Activated CD4-positive, CD25-positive, alpha-beta regulatory T cell treated with anti-CD3 and anti-CD28 coated beads, Interleukin-2, amount 50 U/mL, for 24 hours (primary cell): Measurements from ENCODE around the gene PEBP1.

Experiments used
- ATAC-seq, 2 donors: fragments of 150-1000 bp; cut with Tn5 transposase; one replicate each; pipeline ENCODE4 v1.10.0; 2021; ENCODE audit warnings: mild to moderate bottlenecking in 1 of 2, moderate library complexity in 1 of 2

The PEBP1 gene

DNA sequence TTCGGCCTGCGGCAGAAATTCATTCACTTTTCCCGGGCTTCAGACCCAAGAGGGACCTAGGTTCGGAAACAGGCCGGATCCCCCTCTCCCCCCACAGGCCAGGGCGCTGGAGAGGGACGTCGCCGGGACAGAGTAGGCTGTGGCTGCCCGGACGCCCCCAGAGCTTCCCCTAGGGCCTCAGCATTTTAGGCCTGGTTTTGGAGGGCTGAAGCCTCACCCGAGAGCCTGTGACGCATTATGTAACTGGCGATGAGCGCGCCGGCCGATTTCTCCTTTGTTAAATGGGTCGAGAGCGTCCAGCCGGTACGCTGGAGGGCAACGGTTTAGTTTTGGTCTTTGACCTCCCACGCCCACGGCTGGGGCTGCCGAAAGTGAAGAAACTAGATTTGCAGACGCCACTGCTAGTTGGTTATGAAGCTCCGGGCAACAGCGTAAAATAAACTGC is 657 bp downstream of the PEBP1 start:
- ATAC-seq: peak in 1 of 2 donors; percentile 40

DNA sequence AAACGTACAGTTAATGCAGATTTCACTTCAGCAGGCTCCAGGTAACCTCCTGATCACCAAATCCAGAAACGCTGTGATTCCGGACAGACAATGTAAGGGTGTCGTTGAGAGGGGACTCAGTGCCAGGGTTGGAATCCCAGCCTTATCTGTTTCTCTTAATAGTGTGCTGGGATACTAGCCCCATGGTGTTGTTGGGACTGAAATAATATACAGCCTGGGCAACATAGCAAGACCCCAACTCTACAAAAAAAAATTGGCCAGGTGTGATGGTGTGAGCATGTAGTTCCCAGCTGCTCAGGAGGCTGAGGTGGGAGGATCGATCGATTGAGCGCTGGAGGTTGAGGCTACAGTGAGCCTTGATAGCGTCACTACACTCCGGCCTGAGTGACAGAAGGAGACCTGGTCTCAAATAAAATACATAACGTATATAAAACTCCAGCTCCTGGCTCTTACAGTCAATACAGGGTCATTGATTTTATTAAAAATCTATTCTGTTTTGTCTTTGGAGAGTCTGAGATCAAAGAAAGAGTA is 1.3 kb downstream of the PEBP1 start:
- no peak for ATAC-seq

DNA sequence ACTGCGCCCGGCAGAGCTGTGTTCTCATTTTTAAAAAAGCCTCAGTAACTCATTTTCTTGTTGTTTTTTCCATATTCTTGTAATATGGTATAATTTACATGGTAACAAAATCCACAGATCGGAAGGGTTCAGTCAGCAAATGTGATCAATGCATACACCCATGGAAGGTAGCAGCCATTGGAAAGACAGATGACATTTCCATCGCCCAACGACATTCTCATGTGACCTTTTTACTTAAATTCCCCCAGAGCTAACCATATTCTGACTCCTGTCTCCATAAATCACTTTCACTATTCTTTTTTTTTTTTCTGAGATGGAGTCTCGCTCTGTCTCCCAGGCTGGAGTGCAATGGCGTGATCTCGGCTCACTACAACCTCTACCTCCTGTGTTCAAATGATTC is 4.9 kb downstream of the PEBP1 start:
- ATAC-seq: no peak

DNA sequence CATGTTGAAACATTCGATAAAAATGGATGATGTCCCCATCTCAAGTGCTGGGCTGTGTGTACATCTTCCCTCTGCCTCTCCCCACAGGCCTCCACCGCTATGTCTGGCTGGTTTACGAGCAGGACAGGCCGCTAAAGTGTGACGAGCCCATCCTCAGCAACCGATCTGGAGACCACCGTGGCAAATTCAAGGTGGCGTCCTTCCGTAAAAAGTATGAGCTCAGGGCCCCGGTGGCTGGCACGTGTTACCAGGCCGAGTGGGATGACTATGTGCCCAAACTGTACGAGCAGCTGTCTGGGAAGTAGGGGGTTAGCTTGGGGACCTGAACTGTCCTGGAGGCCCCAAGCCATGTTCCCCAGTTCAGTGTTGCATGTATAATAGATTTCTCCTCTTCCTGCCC is 8.6 kb downstream of the PEBP1 start:
- ATAC-seq: no peak

DNA sequence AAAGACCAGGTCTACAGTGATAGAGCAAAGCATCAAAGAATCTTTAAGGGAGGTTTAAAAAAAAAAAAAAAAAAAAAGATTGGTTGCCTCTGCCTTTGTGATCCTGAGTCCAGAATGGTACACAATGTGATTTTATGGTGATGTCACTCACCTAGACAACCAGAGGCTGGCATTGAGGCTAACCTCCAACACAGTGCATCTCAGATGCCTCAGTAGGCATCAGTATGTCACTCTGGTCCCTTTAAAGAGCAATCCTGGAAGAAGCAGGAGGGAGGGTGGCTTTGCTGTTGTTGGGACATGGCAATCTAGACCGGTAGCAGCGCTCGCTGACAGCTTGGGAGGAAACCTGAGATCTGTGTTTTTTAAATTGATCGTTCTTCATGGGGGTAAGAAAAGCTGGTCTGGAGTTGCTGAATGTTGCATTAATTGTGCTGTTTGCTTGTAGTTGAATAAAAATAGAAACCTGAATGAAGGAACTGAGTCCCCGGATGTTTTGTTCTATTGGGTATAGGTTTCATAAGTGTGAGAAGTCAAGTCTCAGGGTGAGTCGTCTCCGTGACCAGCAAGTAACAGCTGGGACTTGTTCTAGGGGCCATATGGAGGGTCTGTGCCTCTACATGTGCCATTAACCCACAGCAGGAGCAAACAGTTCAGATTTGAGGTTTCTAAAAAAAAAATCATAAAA is 9.3 kb downstream of the PEBP1 start:
- ATAC-seq: no peak

DNA sequence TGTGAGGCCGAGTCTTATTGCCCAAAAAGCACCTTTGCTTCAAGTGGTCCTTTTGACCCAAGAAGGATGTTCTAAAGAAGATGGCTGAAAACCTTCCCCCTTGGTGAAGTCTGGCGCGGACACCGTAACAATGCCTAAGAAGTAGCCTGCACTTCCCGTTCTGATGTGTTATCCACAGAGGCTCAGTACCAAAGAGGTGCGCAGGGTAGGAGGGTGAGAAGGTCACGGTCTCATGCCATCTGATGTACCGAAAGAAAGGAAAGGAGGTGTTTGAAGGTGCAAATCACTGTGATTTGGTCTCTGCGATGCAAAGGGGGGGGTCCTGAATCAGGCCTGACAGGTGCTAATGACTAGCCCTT is 9.9 kb downstream of the PEBP1 start:
- ATAC-seq: no peak

DNA sequence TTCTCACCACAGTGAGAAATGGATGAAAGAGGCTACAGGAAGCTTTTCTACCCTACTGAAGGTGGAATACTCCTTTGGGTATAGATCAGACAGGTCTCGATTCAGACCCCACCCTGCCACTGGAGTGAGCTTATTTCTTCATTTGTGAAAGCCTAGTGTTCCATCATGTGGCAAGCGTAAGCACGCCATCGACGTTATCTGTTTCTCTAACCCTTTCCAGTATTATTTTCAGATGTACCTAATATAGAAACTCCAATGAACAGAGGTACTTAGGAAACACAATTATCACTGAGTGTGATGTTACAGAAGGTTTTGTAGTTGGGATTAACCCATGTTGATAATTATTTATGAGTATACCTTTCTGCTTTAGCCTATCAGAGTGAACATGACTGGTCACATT is 12.4 kb downstream of the PEBP1 start:
- no peak for ATAC-seq

DNA sequence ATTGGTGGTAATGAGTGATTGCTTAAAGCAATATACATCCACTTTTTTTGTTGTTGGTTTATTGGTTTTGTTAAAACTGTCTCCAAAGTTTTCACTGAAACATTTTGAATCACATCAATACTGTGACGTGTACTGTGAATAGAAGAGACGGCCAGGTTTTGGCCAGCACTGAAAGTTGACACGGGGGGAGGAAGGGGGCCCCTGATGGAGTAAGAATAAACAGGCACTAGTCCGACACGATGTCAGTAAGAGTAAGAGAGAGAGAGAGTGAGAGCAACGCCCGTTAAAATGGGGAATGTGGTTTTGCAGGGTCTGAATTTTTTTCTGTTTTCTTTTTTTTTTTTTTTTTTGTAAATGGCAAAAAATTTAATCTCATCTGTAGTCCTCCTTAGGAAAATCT is 14.7 kb downstream of the PEBP1 start:
- no peak for ATAC-seq

DNA sequence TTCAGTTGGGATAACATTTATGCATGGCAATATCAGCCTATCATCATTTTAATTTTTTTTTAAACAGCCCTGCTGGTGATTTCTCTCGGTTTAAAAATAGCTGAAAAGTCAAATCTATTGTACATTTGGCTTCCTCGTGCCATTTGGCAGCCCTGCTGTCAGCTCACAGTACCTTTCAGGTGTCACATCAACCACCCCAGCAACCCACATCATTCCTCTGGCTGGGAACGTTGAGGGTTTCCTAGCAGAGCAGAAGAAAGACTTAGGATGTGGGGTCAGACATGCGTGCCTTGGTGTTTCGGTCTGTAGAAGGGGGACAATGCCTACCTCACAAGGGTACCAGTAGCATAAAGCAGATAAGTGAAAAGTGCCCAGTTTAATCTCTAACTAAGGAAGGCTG is 15.8 kb downstream of the PEBP1 start:
- no peak for ATAC-seq

DNA sequence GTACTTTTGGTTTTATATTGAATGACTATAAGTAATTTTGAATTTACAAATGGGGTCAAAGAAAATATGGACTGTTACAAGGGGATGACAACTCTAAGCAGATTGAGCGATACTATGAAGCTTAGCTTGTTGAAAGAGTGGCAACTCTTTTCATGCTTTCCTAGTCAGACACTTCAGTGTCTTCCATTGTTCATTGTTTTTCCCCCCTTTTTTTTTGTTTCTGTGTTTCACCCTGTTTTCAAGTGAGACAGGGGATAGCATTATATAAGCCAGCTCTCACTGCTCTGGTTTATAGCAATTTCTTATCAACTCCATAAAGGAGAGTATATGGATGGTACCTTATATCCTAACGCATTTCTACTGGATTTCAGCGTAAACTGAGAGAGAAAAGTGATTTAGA is 24.6 kb downstream of the PEBP1 start:
- no peak for ATAC-seq

DNA sequence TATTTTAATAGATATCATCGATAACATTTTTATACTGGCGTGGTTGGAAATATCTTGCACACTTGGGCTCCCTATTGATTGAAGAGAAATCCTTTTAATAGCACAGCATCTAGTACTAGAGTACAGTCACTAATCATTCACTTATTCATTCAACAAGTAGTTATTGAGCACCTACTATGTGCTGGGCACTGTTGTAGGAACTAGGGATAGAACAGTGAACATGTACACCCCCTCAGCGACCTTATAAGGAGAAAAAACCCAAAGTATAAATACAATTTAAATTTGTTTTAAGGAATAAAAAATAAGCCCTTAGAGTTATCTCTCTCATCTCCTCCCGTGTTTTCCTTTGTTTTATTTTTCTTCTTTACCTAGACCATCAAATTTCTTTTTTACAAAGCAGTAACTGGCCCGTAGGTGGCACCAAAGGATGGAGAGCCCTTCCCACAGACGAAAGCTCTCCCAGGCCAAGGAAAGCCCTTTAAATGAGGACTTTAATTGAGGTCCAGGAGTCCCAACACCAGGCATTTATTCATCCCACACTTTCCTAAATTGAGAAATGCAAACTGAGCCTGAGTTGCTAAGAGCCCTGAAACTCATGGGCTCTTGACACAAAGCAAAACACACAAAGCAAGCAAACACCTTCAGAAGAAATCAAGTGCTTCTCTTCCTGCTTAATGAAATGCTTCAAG is 29.0 kb downstream of the PEBP1 start:
- ATAC-seq: no peak

DNA sequence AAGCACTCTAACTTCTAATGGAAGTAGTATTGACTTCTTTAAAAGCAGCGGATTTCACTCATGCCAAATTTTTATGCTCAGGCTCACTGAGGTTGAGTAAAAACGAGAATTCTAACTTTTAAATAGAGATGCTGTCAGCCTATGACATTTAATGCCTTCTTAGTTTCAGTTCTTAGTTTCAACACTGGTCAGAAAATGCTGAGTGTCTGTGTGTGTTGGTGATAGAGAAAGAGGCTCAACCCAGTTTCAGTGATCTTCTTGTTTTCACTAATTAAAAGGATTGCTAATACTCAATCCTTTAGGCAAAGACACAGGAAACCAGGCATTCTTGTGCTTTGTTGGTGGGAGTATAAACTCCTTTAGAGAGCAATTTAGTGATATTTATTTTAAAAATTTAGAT is 31.0 kb downstream of the PEBP1 start:
- ATAC-seq: peak; percentile 95 to 97

DNA sequence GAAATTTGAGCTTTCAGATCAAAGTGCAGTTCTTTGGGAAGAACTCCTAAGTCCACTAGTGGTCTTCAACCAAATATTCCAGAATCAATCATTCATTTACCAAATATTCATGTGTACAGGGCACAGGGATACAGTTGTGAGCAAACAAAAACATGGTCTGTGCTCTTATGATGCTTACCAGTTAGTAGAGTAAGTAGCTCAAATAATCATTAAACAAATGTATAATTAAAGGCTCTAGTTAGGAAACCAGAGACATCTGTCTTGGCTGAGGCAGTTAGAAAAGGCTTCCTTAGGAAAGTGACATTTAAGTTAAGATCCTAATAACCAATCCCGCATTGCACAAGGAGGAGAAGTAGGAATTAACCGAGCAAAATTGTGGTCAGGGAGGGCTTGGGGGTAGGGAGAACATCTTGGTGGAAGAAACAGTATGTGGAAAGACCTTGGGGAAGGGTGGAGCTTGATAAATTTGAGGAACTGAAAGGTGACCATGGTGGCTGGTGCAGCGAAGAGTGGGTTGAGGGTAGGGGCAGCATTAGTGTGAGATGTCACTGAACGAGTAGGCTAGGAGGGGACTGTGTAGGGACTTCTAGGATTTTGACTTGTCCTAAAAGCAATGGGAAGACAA is 40.0 kb downstream of the PEBP1 start:
- no peak for ATAC-seq

DNA sequence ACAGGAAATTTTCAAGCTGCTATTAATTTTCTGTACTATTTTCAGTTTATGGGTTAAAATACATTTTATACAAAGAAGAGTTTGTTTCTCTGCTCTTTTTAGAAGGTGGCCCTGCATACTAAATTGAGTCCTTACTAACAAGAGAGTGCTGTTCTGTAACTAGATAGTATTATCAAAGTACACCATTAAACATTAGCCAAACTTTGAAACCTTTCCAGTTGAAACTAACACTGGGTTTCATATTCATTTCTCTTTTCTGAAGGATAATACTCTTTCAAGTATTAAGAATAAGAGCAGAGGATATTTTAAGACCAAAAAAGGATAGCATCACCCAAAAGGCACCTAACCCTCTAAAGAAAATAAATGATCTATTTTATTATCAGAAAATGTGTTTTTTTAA is 47.2 kb downstream of the PEBP1 start:
- ATAC-seq: no peak

DNA sequence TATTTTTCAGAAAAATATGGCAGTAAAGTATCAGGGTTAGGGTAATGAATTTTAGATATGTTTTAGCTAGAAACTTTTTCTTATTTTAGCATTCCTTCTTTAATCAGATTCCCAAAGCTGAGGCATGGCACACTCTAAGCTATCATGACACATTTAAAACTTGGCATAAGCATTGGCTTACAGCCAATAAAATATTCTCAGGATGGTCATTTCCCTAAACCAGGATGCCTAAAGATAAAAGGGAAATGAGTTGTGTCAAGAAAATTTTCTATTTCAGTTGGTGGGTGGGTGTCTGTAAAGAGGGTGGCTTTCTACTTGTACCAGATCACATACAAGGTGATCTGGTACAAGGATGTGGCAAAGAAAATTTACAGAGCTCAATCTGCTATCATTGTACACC is 47.8 kb downstream of the PEBP1 start:
- no peak for ATAC-seq

DNA sequence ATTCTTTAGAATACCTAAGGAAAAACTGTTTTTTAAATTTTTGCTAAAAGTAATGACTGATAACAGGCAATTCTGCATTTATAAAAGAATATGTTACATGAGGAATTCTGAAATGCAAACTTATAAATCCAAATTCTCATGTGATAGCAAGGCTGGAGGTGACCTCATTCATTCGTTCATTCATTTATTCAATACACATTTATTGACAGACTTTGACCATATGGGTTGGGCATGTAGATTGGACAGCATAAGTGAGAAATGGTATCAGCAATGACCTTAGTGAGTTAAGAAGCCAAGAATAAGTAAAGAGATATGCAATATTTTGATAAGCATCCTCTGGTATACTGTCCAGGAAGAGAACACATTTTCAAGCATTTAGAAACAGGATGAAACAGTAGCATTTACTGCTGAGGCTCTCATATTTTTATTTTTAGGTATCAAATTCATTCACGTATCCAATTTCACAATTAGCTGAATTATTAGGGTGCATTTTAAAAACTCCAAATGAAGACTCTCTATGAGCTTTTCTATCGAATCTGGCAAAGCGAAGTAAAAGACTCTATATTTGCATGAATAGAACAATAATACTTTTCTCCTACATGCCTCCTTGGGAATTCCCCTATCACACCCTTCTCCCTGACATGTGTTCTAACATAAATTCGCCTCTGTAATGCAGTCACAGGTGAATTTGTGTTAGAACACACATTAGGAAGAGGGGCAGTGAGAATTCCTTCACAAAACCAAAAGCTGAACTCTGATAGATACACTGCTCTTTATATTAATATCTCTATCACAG is 49.9 kb downstream of the PEBP1 start:
- ATAC-seq: no peak

DNA sequence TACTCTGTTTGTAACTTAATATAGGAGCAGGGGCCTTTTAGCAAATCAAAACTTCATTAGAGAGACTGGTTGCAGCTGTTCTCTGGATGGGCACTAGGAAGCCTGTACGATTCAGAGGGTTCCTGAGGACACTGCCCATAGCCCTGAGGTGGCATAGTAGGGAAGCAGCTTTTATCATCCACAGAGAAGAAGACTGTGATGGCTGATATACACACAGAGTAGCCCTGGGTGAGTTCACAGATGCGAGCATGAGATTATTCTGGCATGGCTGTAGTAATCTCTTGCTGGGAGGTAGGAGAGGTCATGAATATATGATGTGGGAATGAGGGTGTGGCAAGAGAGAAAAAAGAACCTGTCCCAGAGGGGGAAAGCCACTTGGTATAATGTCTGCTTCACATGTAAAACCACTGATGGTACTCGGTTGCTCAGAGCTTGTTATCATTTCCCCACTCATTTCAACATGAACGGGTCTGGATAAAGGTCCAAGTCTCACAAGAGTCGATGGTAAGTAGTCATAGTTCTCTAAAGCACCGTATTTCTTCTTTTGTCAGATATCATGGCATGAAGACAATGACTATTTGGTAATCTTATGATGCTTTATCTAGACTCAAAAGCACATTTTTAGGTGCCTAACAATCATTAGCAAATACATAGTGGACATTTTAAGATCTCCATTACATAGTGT is 52.0 kb downstream of the PEBP1 start:
- no peak for ATAC-seq

DNA sequence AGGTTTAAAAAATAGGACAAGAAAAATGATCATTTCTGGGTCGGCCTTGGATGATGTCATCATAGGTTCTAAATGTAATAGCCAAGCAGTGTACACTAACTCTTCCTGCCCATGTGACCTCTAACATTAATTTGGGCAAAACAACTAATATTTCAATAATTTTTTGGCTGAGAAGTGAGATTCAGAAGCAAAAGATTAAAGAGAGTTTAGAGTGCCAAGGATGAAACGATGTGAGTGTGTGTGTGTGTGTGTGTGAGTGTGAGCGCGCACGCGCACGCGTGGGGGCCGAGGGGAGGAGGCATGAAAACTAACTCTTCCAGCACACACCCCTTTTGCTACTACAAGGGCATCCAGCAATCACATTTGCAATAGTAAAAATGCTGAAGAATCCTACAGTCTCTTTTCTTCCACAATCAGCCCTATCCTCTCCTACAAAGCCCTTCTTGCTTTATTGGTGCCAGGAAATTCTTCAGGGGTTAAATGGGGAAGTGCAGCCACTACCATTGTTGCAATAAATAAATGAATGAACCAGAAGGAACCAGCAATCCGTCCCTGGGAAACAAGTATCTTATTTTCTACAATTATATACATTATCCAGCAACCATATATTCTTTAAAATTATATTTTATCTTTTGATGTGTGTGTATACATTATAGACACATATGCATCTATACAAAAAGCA is 52.9 kb downstream of the PEBP1 start:
- no peak for ATAC-seq

DNA sequence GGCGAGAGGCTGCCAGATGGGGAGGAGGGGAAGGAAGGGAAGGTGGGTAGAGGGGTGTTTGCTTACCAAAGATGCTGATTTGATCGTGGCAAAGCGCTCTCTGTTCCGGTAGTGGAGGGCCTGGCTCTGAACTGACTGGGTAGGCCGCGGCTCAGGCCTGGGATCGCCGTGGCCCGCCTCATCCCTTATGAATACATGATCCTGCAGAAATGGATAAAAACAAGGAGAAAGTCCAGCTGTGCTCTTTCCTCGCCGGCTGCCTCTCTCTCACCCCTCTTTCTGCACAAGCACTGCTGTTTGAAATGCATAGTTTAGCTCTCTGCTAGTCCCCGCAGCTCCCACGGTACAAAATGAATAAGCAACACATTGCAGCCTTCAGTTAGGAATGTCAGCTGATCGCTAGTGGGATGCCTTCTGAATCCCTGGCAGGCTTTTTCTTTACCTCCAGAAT is 53.8 kb downstream of the PEBP1 start:
- no peak for ATAC-seq

DNA sequence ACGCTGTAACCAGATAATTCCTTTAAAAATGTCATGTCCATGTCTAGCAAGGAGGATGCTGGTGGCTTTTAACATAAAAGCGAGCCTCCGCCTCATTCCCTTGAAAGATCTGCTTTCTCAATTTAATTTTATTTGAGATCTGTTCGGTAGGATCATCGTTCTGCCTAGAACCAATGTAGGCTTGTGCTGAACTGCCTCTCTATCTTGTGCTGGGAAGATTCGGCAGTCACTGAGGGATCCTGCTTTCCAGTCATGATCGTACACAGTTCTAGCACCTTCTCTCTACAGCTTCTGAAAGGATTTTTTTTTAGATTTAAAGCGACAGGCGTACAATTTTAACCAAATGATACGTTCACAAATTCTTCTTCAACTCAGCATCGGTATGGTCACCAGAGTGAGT is 54.3 kb downstream of the PEBP1 start:
- no peak for ATAC-seq

DNA sequence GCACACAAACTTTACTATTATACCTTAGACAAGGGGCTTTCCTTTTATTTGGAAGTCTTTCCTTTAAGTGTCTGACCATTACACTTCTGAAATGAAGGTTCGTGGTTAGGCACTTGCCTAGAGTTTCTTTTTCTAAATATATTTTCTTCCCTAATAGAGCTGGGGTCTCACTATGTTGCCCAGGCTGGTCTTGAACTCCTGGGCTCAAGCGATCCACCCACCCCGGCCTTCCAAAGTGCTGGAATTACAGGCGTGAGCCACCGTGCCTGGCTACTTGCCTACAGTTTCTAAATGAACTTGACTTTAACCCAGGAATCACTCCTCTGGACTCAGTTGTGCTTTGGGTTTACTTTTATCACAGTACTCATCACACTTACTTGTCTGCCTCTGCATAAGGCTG is 57.6 kb downstream of the PEBP1 start:
- ATAC-seq: no peak

DNA sequence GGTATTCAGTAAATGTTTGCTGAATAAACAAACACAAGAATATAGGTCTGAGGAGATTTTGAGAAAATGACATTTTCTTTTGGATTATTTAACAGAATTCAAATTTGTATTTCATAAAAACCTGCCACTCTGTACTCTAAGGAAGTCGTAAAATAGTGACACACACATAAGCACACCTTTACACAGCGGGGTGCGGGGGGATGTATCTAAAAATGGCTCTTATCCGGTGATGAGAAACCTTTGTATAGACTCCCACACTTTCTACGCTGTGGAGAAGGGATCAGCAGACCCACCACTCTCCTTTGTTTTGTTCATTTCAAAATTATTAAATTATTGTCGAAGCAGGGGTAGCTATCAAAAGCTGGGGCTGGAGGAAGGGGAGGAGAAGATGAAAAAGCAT is 58.0 kb downstream of the PEBP1 start:
- no peak for ATAC-seq
